T-helper 1 cell treated with Interleukin-12 subunit alpha and Interleukin-12 subunit beta and Interleukin-4 antibody, amounts not matched to agents 30 μg/mL and 1 μg/mL, for 36 hours (primary cell): ENCODE results near the gene CYP4F22.
A peak's percentile ranks its signal among the peaks of the same experiment; 100 is the strongest.
"Not testable (repeated sequence)": the region's sequence is repeated elsewhere in the genome, so short reads cannot be mapped to it uniquely, and the experiment has no call there.

Source experiments
- H3K27ac Mint-ChIP-seq: one replicate; pipeline ENCODE4 v1.8.0; 2021; ENCODE audit warnings: mild to moderate bottlenecking, mixed read lengths
- H3K27me3 Mint-ChIP-seq: one replicate; pipeline ENCODE4 v1.8.0; 2021; ENCODE audit warnings: low read depth, mixed read lengths
- H3K36me3 Mint-ChIP-seq: one replicate; pipeline ENCODE4 v1.8.0; 2021; ENCODE audit warnings: low read depth, mixed read lengths
- H3K4me1 Mint-ChIP-seq: one replicate; pipeline ENCODE4 v1.8.0; 2021; ENCODE audit warnings: low read depth, mixed read lengths
- H3K4me3 Mint-ChIP-seq: one replicate; pipeline ENCODE4 v1.8.0; 2021; ENCODE audit warnings: mild to moderate bottlenecking, moderate library complexity, mixed read lengths
- H3K9me3 Mint-ChIP-seq: one replicate; pipeline ENCODE4 v1.8.0; 2021; ENCODE audit warnings: mixed read lengths

The CYP4F22 gene

DNA sequence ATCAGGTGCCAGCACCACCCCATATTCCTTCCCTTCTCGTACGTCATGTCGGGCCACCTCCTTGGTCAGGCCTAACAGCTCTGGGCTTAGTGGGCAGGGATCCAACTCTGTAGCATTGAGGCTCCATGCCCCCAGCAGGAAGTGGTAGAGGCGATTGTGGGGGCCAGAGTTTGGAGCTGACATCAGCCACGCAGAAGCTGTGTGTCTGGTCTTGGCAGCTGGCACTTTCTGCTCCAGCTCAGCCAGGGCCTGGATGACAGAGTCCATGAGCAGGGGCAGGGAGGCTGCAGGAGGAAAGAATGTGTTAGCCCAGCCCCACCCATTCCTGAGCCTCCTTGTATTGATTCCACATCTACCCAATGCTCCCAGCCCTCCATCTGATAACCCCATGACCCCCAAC lies 32.0 kb upstream of the CYP4F22 start:
- Mint-ChIP-seq H3K36me3 (peaks cover 3% of the 10 kb centered on the region), H3K27ac (no peak overlapping the region), H3K9me3 (no peaks in the 10 kb centered on the region), H3K27me3 (peaks cover 4% of the 10 kb centered on the region), H3K4me3 (no peak overlapping the region), H3K4me1 (peaks cover 11% of the 10 kb centered on the region)

DNA sequence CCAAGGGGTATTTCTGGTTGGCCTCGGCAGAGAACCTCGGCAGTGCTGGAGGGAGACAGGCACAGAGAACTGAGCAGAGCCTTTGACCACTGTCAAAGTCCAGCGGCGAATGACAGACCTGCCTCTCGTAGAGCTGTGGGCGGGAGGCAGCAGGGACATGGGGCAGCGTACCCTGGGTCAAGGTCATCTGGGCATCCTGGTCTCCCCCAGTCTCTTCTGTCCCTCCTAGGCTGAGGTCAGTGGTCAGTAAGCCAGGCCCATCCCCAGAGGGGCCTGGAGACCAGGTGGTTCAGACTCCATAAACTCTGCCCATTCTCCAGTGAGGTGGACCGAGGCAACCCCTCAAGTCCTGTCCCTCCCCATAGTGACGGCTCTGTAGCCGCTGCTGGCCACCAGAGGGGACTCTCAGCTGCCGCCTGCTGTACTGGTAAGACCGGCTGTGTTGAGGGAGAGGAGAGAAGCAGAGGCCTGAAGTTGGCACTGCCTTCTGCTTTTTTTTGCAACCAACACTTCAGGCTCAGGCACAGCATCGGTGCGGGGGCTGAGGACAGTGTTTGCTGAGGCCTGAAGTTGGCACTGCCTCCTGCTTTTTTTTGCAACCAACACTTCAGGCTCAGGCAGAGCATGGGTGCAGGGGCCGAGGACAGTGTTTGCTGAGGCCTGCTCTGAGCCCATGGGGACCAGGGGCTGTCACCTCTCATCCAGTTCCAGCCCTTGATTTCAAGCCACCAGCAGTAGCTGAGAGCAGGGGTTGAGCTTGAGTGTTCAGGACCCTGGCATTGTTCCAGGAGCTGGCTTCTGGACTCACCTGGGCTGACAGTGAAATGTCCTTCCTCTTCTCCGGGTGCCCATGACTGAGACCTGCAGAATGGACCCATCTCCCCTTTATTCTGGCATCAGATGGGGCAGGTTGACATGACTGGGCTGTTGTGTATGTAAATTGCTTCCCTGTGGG lies 28.7 kb upstream of the CYP4F22 start, which contains the start of gene PGLYRP2:
TSS of gene PGLYRP2 (minus strand) at position 111 of the 955 bp plus-strand sequence. CDS start 130 bp downstream, outside the sequence.
- Mint-ChIP-seq H3K9me3 (no peaks in the 10 kb centered on the region), H3K27ac (peak within 1 kb of the TSS; percentile 41), H3K4me1 (peaks cover 20% of the 10 kb centered on the region), H3K27me3 (no peaks in the 10 kb centered on the region), H3K36me3 (peaks cover 3% of the 10 kb centered on the region), H3K4me3 (no peak within 1 kb of the TSS)

DNA sequence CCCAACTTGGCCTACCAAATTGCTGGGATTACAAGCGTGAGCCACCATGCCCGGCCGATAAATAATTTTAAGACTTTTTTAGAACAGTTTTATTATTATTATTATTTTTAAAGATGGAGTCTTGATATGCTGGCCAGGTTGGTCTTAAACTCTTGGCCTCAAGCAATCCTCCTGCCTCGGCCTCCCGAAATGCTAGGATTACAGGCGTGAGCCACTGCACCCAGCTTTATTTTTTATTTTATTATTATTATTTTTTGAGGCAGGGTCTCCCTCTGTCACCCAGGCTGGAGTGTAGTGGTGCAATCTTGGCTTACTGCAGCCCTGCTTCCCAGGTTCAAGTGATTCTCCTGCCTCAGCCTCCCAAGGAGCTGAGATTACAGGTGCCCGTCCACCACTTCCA lies 27.3 kb upstream of the CYP4F22 start:
- H3K27me3 Mint-ChIP-seq, H3K4me3 Mint-ChIP-seq, H3K27ac Mint-ChIP-seq, H3K9me3 Mint-ChIP-seq, H3K36me3 Mint-ChIP-seq: not testable (repeated sequence)
- H3K4me1 Mint-ChIP-seq = peaks cover 18% of the 10 kb centered on the region

GRCh38 chr19:15485768-15486167 lies 22.6 kb upstream of the CYP4F22 start:
- H3K27me3 Mint-ChIP-seq, H3K4me3 Mint-ChIP-seq, H3K27ac Mint-ChIP-seq, H3K9me3 Mint-ChIP-seq, H3K36me3 Mint-ChIP-seq: not testable (repeated sequence)
- peaks cover 11% of the 10 kb centered on the region for H3K4me1 Mint-ChIP-seq

DNA sequence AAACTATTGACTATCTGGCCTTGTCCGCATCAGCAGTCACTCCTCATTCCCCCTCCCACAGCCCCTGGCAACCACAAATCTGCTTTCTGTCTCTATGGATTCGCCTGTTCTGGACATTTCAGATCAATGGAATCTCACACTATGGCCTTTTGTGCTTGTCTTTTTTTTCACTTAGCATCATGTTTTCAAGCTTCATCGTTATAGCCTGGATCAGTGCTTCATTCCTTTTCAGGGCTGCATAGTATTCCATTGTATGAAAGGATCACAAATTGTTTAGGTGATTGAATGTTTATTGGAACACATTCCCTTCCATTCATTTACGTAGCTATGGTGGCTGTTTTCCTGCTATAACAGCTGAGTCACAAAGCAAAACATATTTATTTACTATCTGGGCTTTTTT lies 21.3 kb upstream of the CYP4F22 start:
- Mint-ChIP-seq H3K4me1 (peaks cover 11% of the 10 kb centered on the region), H3K4me3 (no peak overlapping the region), H3K27me3 (peaks cover 3% of the 10 kb centered on the region), H3K27ac (no peak overlapping the region), H3K36me3 (no peaks in the 10 kb centered on the region), H3K9me3 (peaks cover 8% of the 10 kb centered on the region)

- H3K4me1 Mint-ChIP-seq = peaks cover 3% of the 10 kb centered on the region
Measured at GRCh38 chr19:15488489-15489226, 19.7 kb upstream of the CYP4F22 start.

DNA sequence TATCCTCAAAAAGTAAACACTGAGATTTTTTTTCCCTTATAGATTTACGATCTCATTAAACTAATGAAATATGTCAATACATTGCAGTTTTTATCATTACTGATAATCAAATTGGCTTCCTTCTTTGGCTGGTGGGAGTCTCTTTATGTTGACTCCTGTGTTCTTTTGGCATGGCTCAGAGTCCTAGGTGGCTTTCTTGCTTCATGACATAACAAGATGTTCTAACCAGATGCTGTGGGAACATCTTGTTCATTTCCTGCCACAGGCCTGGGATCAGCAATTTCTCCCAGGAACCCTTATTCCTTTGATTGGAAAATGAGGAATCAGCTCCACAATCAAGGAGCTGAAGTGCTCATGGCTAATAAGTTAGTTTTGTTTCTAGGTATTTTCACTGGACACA lies 13.2 kb upstream of the CYP4F22 start:
- Mint-ChIP-seq H3K27me3 (peaks cover 24% of the 10 kb centered on the region), H3K4me3 (no peak overlapping the region), H3K36me3 (no peaks in the 10 kb centered on the region), H3K9me3 (no peaks in the 10 kb centered on the region), H3K4me1 (peaks cover 6% of the 10 kb centered on the region), H3K27ac (no peak overlapping the region)

More at GRCh38 chr19:15488489-15489226, 19.7 kb upstream of the CYP4F22 start:
- Mint-ChIP-seq H3K27ac (no peak overlapping the region), H3K9me3 (peaks cover 8% of the 10 kb centered on the region), H3K4me3 (no peak overlapping the region), H3K27me3 (peaks cover 13% of the 10 kb centered on the region), H3K36me3 (no peaks in the 10 kb centered on the region)

DNA sequence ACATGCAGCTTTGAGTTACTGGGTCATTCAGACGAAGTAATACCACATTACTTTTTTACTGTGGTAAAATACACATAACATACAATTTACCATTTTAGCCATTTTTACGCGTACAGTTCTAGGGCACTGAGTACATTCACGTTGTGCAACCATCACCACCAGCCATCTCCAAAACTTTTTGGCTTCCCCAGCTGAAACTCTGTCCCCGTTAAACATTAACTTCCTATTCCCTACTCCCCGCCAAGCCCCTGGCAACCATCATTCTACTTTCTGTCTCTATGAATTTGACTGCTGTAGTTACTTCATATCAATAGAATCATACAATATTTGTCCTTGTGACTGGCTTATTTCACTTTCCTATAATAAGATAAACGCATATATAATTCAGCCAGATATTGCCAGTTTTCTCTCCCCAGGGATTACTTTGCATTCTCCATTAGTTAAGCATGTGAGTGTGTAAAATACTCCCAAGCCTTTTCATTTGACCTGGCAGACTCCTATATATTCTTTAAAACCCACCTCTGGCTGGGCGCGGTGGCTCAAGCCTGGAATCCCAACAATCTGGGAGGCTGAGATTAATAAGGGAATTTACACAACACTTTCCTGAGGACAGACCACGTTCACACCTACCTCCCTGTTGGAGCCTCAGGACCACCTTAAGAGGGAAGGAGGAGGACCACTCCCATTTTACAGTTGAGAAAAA lies 10.0 kb upstream of the CYP4F22 start:
- no peaks in the 10 kb centered on the region for H3K9me3 Mint-ChIP-seq
- peaks cover 6% of the 10 kb centered on the region for H3K4me1 Mint-ChIP-seq
- peaks cover 34% of the 10 kb centered on the region for H3K27me3 Mint-ChIP-seq
- no peaks in the 10 kb centered on the region for H3K36me3 Mint-ChIP-seq
- H3K4me3 Mint-ChIP-seq = no peak overlapping the region
- no peak overlapping the region for H3K27ac Mint-ChIP-seq

DNA sequence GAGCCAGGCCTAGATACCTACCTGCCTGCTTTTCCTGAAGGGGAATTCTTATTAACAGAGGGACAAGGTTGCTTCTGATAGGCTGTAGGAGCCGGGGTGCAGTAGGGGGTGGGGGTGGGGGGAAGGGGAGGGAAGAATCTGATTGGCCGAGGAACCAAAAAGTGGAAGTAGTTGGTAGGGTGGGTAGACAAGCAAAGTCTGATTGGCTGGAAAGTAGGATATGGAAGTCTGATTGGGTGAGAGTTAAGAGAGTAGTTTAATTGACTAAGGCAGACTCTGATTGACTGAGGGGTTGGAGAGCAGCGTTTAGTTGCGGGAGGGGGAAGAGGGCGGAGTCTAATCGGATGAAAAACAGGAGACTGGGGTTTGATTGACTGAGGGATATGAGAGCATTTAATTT lies 9.4 kb upstream of the CYP4F22 start:
- Mint-ChIP-seq H3K27me3 (peaks cover 32% of the 10 kb centered on the region), H3K9me3 (no peaks in the 10 kb centered on the region), H3K27ac (no peak overlapping the region), H3K4me3 (no peak overlapping the region), H3K4me1 (peaks cover 6% of the 10 kb centered on the region), H3K36me3 (no peaks in the 10 kb centered on the region)

DNA sequence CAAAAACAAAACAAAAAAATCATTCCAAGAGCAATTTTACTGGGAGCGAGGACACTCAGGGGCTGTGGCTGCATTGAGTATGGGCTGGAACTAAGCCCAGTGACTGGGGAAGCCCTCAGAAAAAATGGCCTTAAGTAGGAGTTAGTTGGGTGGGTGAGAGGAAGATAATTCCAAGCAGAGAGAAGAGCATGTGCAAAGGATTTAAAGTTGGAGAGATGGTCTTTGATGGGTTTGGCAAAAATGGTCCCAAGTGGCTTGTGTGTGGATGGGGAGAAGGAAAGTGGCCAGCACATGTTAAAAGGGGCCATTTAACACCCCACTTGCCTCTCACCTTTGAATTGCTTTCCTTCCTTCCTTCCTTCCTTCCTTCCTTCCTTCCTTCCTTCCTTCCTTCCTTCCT lies 6.7 kb upstream of the CYP4F22 start:
- Mint-ChIP-seq H3K27me3 (peaks cover 43% of the 10 kb centered on the region), H3K9me3 (no peaks in the 10 kb centered on the region), H3K4me1 (peaks cover 6% of the 10 kb centered on the region), H3K36me3 (no peaks in the 10 kb centered on the region), H3K4me3 (no peak overlapping the region), H3K27ac (no peak overlapping the region)

DNA sequence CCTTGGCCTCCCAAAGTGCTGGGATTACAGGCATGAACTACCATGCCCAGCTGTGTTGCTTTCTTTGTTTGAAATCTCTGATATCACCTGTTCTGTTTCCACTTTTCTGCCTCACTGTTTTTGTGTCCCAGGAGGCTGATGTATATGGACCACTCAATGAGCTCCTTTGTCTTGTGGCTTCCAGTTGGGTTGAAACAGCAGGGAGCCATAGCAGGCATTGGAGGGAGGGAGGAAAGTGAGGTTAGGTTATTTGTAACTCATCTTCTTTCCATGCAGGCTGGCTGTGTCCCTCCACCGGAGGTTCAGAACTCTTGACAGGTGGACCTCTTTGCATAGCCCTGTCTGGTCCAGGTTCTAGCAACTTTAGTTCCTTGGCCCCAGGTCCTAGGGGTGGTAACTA lies 6.1 kb upstream of the CYP4F22 start:
- Mint-ChIP-seq H3K4me3 (no peak overlapping the region), H3K27me3 (peaks cover 48% of the 10 kb centered on the region), H3K4me1 (peaks cover 6% of the 10 kb centered on the region), H3K9me3 (no peaks in the 10 kb centered on the region), H3K36me3 (no peaks in the 10 kb centered on the region), H3K27ac (no peak overlapping the region)

DNA sequence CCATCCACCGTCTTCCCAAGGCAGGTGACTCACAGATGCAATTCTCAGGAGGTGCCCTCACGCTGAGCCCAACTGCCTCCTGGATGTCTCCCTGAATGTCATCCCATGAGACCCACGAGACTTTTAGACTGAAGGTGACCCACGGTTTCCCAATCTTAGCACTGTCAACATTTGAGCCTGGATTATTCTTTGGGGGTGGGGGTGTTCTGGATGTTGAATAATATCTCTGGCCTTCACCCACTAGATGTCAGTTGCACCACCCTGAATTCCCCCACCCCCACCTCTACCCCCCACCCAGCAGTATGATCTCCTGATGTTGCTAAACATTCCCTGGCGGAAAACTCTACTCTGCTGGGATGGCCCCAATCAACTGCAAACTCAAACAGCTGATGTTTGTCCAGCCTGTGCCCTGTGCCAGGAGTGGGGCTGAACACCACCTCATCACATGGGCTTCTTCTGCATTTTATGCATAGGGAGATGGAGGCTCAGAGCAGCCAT lies 2.2 kb upstream of the CYP4F22 start:
- Mint-ChIP-seq H3K4me1 (peaks cover 11% of the 10 kb centered on the region), H3K27ac (no peak overlapping the region), H3K27me3 (peaks cover 59% of the 10 kb centered on the region), H3K4me3 (no peak overlapping the region), H3K36me3 (peaks cover 2% of the 10 kb centered on the region), H3K9me3 (no peaks in the 10 kb centered on the region)

GRCh38 chr19:15507068-15508034 lies 974 bp upstream of the CYP4F22 start:
- H3K36me3 Mint-ChIP-seq = peaks cover 2% of the 10 kb centered on the region
- H3K4me3 Mint-ChIP-seq = peak overlapping the region; percentile 37

More at GRCh38 chr19:15507068-15508034, 974 bp upstream of the CYP4F22 start:
- H3K9me3 Mint-ChIP-seq = no peaks in the 10 kb centered on the region
- H3K27me3 Mint-ChIP-seq = peaks cover 51% of the 10 kb centered on the region
- no peak overlapping the region for H3K27ac Mint-ChIP-seq
- peaks cover 11% of the 10 kb centered on the region for H3K4me1 Mint-ChIP-seq
